HG02678 (cell line): ENCODE results near the gene FHAD1.
"Not testable (repeated sequence)": the region's sequence is repeated elsewhere in the genome, so short reads cannot be mapped to it uniquely, and the experiment has no call there.

ENCODE experiments used
- ATAC-seq: cut with Tn5 transposase; IDR thresholded peaks from one replicate; pipeline ENCODE4 v1.9.1; 2021; ENCODE audit warnings: mild to moderate bottlenecking, moderate library complexity; ENCODE audit not compliant: unreplicated experiment

Gene FHAD1

GRCh38 chr1:15303935-15304334, 56.9 kb downstream of the FHAD1 start:
- no peak for ATAC-seq

- no peak for ATAC-seq
These were observed 57.9 kb downstream of the FHAD1 start for GRCh38 chr1:15304708-15305467.

GRCh38 chr1:15305468-15305770, 58.4 kb downstream of the FHAD1 start:
- no peak for ATAC-seq

- not testable (repeated sequence) for ATAC-seq
These were observed 59.3 kb downstream of the FHAD1 start for GRCh38 chr1:15306352-15306751.

- ATAC-seq: no peak
These were observed 61.1 kb downstream of the FHAD1 start for GRCh38 chr1:15308135-15308534.

GRCh38 chr1:15308621-15309027, 61.6 kb downstream of the FHAD1 start:
- ATAC-seq: no peak

- ATAC-seq: no peak
These were observed 62.7 kb downstream of the FHAD1 start for GRCh38 chr1:15309687-15310086.

- no peak for ATAC-seq
These were observed 63.5 kb downstream of the FHAD1 start for GRCh38 chr1:15310544-15310943.

GRCh38 chr1:15311122-15311822, 64.2 kb downstream of the FHAD1 start:
- no peak for ATAC-seq

- no peak for ATAC-seq
These were observed 64.9 kb downstream of the FHAD1 start for GRCh38 chr1:15311880-15312279.

- ATAC-seq: no peak
These were observed 65.8 kb downstream of the FHAD1 start for GRCh38 chr1:15312626-15313411.

- ATAC-seq: no peak
These were observed 67.6 kb downstream of the FHAD1 start for GRCh38 chr1:15314328-15315281.

GRCh38 chr1:15315815-15316214, 68.8 kb downstream of the FHAD1 start:
- no peak for ATAC-seq

- no peak for ATAC-seq
These were observed 69.5 kb downstream of the FHAD1 start for GRCh38 chr1:15316510-15316909.

GRCh38 chr1:15320267-15320666, 73.2 kb downstream of the FHAD1 start:
- no peak for ATAC-seq

GRCh38 chr1:15321601-15322000, 74.6 kb downstream of the FHAD1 start:
- no peak for ATAC-seq

GRCh38 chr1:15322648-15323350, 75.8 kb downstream of the FHAD1 start:
- no peak for ATAC-seq

GRCh38 chr1:15323351-15323988, 76.4 kb downstream of the FHAD1 start:
- no peak for ATAC-seq

- no peak for ATAC-seq
These were observed 77.2 kb downstream of the FHAD1 start for GRCh38 chr1:15323989-15324868.
